Measurements from ENCODE around the gene HERC2. TPM values are rescaled to one million over a fixed set of nuclear protein-coding genes. Genes with fewer than 3 reads are reported as not detected.

The HERC2 gene
- total and polyA plus RNA-seq, 2 of the 8 experiments (the other 6 are each of a cell fraction or from before 2014, with no cell fraction given) = 83.0 to 88.7 TPM

- Histone ChIP-seq H3K27me3 (replicated peaks in 1 of 4; ENCODE audit: control insufficient read depth in 3 of 4, extremely low read depth in 1 of 4, insufficient read depth in 3 of 4, low read length in 3 of 4) (no peaks in the 10 kb centered on the region), H2BK15ac (ENCODE audit: low read length) (no peak overlapping the region), H2AK5ac (ENCODE audit: low read depth, low read length) (no peak overlapping the region), H3K23me2 (ENCODE audit: low read depth, low read length) (no peaks in the 10 kb centered on the region; the same call in 1 of the 2 replicates), H2BK5ac (ENCODE audit: low read depth, low read length) (no peak overlapping the region), H3K18ac (ENCODE audit: extremely low read depth, low read length) (no peak overlapping the region), H3K79me1 (ENCODE audit: low read depth, low read length) (no peaks in the 10 kb centered on the region), H3K23ac (ENCODE audit: insufficient read length) (no peak overlapping the region), H3K36me3 (ENCODE audit: control insufficient read depth in 2 of 4, insufficient read depth in 4 of 4, low read length in 3 of 4) (peaks cover 10 to 38% (median 31%) of the 10 kb centered on the region in 4 experiments), H2AFZ (ENCODE audit: low read length) (no peak overlapping the region), H3K4me3 (ENCODE audit: extremely low read depth in 1 of 4, insufficient read depth in 2 of 4, low read depth in 3 of 4, low read length in 4 of 4) (no peak overlapping the region), H3K27ac (ENCODE audit: low read depth, low read length) (no peak overlapping the region), H4K91ac (replicated peaks; ENCODE audit: insufficient read length, low read length) (no peak overlapping the region), H3K56ac (replicated peaks; ENCODE audit: insufficient read length, low read depth, low read length) (no peak overlapping the region), H4K5ac (ENCODE audit: insufficient read length, low read depth, low read length) (no peak overlapping the region), H3K9me3 (ENCODE audit: insufficient read depth in 2 of 2, low read depth in 1 of 2, low read length in 1 of 2) (no peaks in the 10 kb centered on the region), H3K4ac (replicated peaks; ENCODE audit: insufficient read length, low read depth, low read length) (no peak overlapping the region), H3K4me1 (replicated peaks in 1 of 4; ENCODE audit: control insufficient read depth in 3 of 4, insufficient read depth in 4 of 4, low read length in 3 of 4) (no peaks in the 10 kb centered on the region), H3K4me2 (ENCODE audit: insufficient read depth in 1 of 2, low read depth in 2 of 2, low read length in 2 of 2) (no peak overlapping the region), H4K8ac (ENCODE audit: extremely low read depth, insufficient read depth, low read length) (no peak overlapping the region), H3K14ac (ENCODE audit: insufficient read length) (no peak overlapping the region), H4K20me1 (replicated peaks in 1 of 2; ENCODE audit: control insufficient read depth in 1 of 2, insufficient read depth in 2 of 2, low read length in 2 of 2) (peaks cover 0 to 5% of the 10 kb centered on the region in 2 experiments), H3K79me2 (ENCODE audit: control insufficient read depth in 1 of 2, insufficient read depth in 2 of 2, low read length in 2 of 2) (no peaks in the 10 kb centered on the region), H2BK20ac (ENCODE audit: low read length) (no peak overlapping the region), H3K9ac (replicated peaks in 1 of 4; ENCODE audit: extremely low read depth in 1 of 4, low read depth in 3 of 4, low read length in 3 of 4) (no peak overlapping the region), H2BK12ac (ENCODE audit: low read depth, low read length) (no peak overlapping the region), H2BK120ac (replicated peaks; ENCODE audit: low read depth, low read length) (no peak overlapping the region)
- 89% methylated on average over 7 of the region's 7 CpGs; no CpG with 5 or more reads in 1 of the 2 experiments for WGBS, 2 experiments (ENCODE audit: extremely low coverage in 1 of 2, insufficient coverage in 1 of 2, insufficient read length in 1 of 2, insufficient replicate concordance in 2 of 2, low coverage in 1 of 2, low lambda C conversion rate in 2 of 2, missing lambda C conversion rate in 1 of 2)
- TF ChIP-seq EP300 (IDR thresholded peaks at IDR 0.05; ENCODE audit: borderline replicate concordance in 1 of 2, low read depth in 2 of 2, low read length in 2 of 2) (no peak), CHD1 (IDR thresholded peaks at IDR 0.05; ENCODE audit: low read depth, low read length) (no peak), SUZ12 (IDR thresholded peaks at IDR 0.05; ENCODE audit: low read length) (no peak), TAF1 (IDR thresholded peaks at IDR 0.05; ENCODE audit: low read depth, low read length) (no peak), GTF2F1 (IDR thresholded peaks at IDR 0.05; ENCODE audit: borderline replicate concordance, low read depth, low read length) (no peak), KDM1A (IDR thresholded peaks at IDR 0.05; ENCODE audit: borderline replicate concordance, low read length) (no peak), ZNF274 (IDR thresholded peaks at IDR 0.05; ENCODE audit: borderline replicate concordance, extremely low read depth, low read length) (no peak), RXRA (IDR thresholded peaks at IDR 0.05; ENCODE audit: insufficient read depth, low read depth, low read length) (no peak), SP4 (IDR thresholded peaks at IDR 0.05; ENCODE audit: low read length) (no peak), SP2 (IDR thresholded peaks at IDR 0.05; ENCODE audit: low read length) (no peak), GABPA (IDR thresholded peaks at IDR 0.05; ENCODE audit: borderline replicate concordance, insufficient read depth, low read length) (no peak)
- FAIRE-seq = no peak
- POLR2A ChIA-PET (ENCODE audit: partially characterized antibody) = no interaction called here
- CTCF ChIA-PET (ENCODE audit: partially characterized antibody) = interaction anchor here (1.1 kb wide), 1 partner anchor 81 kb away, joined by 3 read pairs; no protein-coding TSS in a partner anchor
- no peak for DNase-seq (ENCODE audit: low read depth in 1 of 2, low spot score in 2 of 2)
These were observed 131.4 kb downstream of the HERC2 start for GRCh38 chr15:28190391-28191174.
